Activated CD8-positive, alpha-beta memory T cell treated with anti-CD3 and anti-CD28 coated beads, Interleukin-2, amount 50 U/mL, for 24 hours (primary cell): ENCODE measurements around the gene PAGE2.
"Not testable (repeated sequence)": the region's sequence is repeated elsewhere in the genome, so short reads cannot be mapped to it uniquely, and the experiment has no call there.

Experiments
- DNase-seq: peaks from one replicate; pipeline ENCODE4 v3.0.0-alpha.2; 2020; ENCODE audit errors: extremely low read depth

PAGE2 gene, protein sequence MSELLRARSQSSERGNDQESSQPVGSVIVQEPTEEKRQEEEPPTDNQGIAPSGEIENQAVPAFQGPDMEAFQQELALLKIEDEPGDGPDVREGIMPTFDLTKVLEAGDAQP

DNA sequence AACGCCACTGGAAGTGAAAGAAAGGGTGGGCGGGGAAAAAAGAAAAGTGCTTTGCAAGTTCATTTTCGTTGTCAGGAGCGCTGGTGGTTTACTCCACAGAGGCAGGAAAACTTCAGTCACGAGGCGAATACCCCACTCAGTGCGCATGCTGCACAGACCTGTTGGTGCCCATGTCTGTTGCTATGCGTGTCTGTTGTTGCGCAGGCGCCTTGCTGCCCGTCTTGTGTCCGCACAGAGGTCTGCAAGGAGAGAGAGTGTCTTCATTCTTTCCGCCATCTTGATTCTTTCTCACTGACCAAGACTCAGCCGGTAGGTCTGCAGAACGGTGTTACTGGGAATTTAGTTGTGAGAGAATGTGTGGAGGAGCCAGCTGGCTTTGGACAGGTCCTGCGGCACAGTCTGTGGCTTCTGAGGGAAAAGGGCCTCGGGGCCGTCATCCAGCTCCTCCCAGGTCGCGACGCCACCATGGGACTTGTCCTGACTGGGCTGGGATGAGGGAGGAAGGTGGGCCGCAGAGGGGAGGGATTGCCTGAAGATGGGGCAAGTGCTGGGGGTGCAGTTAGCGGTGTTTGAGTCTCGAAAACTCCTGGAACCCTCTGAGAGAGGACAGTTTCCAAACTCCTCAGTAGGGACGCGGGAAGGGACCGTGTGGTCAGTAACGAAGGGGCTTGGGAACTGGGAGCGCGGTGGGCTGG is at the start of gene PAGE2:
TSS of gene PAGE2 (plus strand) at position 224 of the 695 bp plus-strand sequence. CDS start 1,003 bp downstream, outside the sequence.
- DNase-seq, result no peak

DNA sequence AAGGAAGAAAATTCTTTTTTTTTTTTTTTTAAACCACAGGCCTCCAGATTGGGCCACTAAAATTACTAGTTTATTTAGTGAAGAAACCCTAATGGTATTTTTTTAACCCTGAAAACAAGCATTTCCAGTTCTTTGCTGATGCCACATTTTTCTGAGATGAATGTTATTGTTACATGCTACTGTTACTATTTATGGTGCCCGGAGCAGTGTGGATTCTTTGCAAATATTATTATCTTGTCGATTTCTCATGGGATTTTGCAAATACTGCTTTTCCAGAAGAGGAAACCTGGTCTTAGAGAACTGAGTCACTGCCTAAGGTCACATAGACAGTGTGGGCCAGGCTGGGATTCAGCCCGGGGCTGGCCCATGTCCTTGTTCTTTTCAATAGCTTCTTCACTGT is 49.3 kb upstream of the PAGE2 start:
- DNase-seq, result no peak

DNA sequence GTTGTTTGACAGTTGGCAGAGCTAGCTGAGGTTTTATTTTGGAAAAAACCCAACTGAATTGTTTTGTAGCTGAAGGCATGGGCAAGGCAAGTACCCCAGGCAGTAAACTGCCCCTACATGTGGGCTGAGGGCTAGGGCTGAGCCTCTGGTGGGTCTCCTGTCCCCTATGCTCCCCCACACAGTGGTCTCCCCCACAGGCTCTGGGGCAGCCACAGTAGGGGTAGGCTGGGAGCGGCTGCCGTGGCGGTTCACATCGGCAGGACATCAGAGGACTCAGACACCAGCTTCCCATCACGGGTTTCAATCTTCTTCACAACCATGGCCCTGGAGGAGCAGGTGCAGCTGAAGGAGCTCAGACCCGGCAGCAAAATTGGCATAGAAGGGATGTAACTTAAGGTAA is 47.3 kb upstream of the PAGE2 start:
- no peak for DNase-seq

DNA sequence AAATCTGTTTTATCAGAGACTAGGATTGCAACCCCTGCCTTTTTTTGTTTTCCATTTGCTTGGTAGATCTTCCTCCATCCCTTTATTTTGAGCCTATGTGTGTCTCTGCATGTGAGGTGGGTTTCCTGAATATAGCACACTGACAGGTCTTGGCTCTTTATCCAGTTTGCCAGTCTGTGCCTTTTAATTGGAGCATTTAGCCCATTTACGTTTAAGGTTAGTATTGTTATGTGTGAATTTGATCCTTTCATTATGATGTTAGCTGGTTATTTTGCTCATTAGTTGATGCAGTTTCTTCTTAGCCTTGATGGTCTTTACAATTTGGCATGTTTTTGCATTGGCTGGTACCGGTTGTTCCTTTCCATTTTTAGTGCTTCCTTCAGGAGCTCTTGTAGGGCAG is 38.2 kb upstream of the PAGE2 start:
- not testable (repeated sequence) for DNase-seq

DNA sequence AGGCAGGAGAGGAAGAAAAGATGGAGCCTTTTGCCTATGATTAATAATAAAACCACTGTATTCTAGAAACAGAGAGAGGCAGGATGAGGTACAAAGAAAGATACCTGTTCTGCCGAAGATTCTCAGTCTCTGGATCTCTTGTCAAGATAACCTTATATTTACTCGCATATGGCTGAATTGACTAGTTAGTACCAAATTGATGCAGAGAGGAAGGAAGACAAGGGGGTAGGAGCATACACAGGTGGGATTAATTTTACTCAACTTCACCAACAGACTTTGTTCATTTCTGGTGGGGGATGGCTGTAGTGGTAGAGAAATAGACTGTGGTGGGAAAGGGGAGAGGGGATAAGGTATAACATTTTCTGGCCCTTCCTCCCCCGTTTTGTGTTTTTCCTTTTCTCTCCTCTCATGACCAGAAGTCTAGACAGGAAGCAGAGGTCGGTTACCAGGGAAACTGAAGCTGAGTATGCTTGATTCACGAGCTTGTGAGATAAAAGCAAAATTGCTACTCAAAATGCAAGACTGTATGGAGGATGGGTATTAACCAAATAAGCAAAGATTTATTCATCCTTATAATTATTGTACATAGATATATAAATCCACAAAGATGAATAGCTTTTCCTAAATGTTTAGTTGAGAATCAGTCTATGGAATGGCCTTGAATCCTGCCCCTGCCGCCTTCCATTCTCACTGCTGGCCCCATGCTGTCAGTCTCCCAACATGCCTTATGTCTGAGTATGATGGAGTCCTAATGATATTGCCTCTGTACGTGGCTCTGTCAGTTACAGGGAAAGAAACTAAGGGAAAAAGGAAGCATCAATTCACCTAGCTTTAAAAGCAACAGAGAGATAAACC is 31.8 kb upstream of the PAGE2 start:
- no peak for DNase-seq

DNA sequence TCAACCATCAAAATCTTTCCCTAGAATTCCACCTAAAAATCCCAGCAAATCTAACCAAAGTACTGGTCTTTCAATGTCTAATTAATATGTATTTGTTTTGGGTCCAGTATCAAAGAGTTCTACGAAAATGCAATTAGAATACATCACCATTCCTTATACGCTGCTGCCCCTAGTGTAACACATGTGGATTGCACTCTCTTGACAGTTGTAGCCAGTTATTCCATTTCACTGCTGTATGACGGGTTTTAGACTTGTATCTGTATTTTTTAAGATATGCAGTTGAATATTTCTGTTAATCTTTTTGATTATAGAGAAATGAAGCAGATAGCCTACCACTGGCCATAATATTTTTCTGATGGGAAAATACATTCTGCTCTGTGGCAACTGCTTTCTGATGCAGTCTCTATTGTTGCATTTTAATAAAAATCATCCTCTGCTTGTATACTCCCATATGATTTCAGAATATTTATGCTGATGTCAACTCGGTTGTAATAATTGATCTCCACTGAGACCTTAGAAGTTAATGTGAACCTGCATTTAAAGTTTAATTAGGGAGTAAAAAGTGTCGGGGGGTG is 31.1 kb upstream of the PAGE2 start:
- no peak for DNase-seq

DNA sequence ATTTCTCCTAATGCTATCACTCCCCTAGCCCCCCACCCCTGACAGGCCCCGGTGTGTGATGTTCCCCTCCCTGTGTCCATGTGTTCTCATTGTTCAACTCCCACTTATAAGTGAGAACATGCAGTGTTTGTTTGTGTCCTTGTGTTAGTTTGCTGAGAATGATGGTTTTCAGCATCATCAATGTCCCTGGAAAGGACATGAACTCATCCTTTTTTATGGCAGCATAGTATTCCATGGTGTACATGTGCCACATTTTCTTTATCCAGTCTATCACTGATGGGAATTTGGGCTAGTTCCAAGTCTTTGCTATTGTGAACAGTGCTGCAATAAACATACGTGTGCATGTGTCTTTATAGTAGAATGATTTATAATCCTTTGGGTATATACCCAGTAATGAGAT is 21.6 kb upstream of the PAGE2 start:
- DNase-seq, result not testable (repeated sequence)

DNA sequence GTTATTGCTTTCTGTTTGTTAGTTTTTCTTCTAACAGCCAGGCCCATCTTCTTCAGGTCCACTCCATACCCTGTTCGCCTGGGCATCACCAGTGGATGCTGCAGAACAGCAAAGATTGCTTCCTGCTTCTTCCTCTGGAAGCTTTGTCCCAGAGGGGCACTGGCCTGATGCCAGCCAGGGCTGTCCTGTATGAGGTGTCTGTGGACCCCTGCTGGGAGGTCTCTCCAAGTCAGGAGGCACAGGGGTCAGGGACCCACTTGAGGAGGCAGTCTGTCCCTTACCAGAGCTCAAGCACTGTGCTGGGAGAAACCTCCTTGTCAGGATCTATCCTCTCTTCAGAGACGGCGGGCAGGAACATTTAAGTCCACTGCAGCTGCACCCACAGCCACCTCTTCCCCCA is 16.5 kb upstream of the PAGE2 start:
- DNase-seq, result no peak

DNA sequence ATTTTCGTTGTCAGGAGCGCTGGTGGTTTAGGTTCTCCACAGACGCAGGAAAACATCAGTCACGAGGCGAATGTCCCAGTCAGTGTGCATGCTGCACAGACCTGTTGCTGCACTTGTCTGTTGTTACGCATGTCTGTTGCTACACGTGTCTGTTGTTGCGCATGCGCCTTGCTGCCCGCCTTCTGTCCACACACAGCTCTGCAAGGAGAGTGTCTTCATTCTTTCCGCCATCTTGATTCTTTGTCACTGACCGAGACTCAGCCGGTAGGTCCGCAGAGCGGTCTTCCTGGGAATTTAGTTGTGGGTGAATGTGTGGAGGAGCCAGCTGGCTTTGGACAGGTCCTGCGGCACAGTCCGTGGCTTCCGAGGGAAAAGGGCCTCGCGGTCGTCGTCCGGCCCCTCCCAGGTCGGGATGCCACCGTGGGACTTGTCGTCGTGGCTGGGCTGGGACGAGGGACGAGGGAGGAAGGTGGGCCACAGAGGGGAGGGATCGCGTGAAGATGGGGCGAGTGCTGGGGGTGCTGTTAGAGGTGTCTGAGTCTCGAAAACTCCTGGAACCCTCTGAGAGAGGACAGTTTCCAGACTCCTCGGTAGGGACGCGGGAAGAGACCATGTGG is 13.9 kb upstream of the PAGE2 start, which contains the start of gene PAGE2B:
TSS of gene PAGE2B (plus strand) at position 180 of the 617 bp plus-strand sequence. CDS start 1,012 bp downstream, outside the sequence.
- no peak for DNase-seq

DNA sequence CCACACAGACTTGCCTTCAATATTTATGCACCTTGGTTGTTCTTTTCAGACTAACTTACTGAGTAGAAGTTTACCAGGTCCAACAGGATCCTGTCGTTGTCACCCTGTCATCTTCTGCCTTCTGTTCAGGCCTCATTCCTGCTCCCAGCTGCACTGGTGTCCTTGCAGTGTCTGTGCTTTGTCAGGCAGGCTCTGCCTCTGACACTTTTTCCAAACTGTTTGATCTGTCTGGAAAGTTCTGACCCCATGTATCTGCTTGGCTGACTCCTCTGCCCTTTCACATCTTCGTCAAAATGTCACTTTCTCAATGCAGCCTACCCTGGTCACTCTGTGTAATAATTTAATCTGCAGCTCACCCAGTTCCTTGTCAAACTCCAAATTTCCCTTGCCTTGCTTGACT is 9.9 kb downstream of the PAGE2 start:
- no peak for DNase-seq

DNA sequence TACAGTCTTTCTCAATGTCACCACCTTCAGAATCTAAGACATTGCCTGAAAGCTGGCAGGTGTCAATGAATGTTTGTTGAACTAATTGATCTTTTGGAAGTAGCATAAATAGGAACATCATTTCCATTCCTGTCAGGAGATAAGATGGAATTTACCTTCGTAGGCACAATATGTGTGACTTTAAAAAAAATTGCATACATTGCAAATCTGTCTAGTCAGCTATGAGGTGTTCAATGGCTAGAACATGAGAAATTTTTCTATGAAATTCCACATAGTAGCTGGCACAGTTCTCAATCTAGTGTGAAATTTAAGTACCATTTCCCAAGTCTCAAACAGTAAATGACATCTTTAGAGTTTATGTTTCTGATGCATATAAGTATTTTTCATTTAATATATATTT is 10.3 kb downstream of the PAGE2 start:
- no peak for DNase-seq

DNA sequence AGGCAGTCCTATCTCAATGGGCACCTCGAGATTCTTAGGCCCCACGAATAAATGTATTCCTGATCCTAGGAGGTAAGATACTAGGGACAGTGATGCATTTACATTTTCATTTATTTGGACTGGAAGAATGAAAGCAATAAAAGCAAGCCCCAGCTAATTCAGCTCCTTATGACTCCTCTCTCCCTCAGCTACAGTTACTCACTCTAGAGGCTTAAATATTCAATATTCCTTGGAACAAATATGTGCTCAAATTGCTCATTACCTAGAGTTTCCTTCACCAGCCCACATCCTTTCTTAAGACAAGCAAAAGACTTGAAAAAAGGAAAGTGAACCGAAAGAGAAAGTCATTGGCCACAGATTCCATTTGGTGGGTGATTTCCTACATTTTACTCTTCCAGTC is 13.9 kb downstream of the PAGE2 start:
- no peak for DNase-seq

DNA sequence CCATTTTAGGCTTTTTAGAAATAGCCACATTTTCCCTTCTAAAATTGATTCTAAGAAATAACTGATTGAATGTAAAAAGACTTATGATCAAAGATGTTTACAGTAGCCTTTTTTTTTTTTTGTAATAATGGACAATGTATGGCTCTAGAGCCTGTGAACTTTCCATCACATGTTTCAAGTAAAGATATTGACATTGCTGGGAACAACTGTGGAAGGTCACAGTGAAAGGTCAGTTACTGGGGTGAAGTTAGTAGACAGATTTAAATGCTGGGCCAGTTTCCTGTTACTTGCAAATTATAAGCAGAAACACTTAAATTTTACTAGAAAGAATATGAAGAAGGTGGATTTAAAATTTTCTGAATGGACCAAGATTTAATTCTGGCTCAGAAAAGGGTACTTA is 18.4 kb downstream of the PAGE2 start:
- DNase-seq, result no peak

DNA sequence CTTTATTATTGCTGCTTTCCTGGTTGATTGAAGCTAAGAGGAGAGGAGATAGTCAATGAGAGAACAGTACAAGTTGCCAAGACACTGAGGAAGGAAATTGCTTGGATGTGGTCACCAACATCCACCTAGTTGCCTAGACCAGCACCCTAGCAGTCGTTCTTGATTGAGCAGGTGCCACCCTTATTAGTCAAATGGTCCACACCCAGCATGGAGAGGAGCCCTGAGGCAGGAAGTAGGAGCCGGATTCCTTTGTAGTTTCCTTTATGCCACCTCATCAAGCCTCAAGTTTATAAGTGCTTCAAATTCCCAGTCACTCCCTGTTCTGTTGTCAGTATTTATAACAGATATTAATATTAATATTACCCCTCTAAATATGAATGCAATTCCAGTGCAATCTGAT is 19.1 kb downstream of the PAGE2 start:
- no peak for DNase-seq

DNA sequence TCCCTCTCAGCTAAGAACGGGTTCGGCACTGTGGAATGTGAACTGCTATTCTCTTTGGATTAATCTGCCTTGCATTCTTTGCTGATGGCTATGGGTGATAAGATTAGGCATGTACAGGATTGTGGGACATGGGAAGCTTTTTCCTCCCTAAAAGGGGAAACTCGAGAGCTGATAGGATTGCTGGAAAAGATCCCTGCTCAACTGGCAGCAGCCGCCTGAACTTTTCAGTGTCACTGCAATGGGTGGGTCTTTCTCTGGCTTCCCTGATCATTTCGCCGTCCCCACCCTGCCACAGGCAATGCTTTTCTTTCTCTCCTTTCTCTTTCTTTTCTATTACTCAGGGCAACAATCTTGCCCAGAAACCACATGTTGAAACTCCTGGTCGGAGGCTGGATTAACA is 20.5 kb downstream of the PAGE2 start:
- no peak for DNase-seq

DNA sequence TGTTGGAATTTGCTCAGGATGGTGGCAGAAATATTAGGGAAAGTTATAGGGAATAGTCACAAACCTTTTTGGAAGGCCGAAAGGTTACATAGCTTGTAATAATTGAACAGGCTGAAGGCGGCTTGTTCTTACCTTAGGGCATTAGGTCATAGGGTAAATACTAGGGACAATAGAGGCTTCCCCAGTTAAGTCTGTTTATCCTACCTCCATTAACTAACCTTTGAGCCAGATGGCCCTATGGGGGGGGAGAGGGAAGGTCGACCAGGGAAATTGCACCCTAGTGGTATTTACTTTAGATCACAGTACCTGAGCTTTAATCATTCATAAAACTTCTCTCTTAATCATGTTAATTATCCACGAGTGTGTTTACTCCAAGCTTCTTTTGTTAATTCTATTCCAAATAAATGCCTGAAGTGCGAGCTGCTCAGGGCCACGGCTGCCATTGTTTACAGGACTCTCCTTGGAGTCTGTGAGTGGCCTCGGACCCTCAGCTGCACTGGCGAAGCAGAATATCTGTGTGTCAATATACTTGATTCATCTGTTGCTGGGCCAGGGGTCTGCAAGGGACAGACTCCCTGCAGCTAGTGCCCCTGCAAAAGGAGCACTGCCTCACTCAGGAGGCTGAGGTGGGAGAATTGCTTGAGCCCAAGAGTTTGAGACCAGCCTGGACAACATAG is 22.9 kb downstream of the PAGE2 start:
- no peak for DNase-seq

DNA sequence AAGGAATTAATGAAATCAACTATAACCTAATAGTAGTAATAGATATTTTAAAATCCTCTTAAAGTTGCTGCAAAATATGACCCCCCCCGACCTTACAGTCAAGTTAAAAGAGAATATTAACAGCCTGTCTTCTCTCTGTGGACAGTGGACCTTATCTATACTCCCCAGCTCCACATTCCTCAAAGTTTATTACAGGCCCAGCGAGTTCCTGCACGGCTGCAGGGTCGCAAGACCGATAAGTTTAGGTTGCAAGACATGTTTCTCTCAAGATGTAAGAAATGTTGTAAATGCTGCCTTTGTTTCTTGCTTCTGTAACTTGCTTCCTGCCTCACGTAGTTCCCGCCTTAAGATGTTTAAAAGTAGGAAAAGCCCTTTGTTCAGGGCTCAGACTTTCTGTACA is 27.8 kb downstream of the PAGE2 start:
- DNase-seq, result not testable (repeated sequence)

DNA sequence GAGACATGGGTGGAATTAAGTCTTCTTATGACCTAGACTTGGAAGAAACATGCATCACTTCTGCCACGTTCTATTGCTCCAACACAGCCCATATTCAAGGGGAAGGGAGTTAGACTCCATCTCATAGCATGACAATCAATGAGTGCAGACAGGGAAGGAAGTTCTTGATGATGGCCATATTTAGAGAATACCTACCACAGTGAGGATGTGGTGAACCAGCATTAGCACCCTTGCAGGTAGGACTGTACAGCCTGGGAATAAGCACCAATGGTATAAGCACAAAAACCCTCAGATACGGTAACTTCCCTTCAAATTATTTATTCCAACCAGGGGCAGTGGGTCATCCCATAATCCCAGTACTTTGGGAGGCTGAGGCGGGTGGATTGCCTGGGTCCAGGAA is 29.8 kb downstream of the PAGE2 start:
- no peak for DNase-seq

DNA sequence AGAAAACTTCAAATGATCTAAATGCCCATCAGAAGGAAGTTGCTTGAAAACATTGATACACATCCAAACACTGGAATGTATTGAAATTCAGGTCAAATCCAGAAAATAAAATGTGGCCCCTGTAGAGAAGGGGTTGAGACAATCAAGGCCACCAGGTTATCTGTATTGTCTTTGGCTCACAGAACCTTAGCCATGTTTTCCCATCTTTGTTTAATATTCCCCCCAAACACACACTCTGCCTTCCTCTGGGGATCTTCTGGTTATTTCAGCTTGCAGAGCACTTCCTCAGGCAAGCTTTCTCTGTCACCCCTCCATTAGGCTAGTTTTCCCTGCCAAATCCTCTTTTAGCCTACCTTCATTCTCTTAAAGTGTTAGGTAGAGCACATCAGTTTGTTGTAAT is 30.5 kb downstream of the PAGE2 start:
- no peak for DNase-seq

DNA sequence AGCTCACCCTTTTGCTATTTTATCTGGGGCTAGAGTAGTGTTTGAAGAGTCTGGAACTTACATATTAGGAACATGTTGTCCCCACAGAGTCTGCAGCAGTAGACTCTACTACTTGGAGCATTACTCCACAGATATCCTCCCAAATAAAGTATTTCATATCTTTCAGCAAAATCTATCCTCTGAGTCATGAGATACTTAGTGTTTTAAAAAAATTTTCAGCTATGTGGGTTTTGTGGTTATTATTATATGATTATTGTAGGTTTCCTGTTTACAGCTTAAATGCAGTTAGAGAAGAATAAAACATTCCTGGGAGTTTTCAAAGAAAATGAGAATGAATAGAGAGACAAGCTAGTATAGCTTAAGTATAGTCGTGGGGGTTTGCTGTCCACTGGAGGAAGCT is 30.9 kb downstream of the PAGE2 start:
- no peak for DNase-seq

DNA sequence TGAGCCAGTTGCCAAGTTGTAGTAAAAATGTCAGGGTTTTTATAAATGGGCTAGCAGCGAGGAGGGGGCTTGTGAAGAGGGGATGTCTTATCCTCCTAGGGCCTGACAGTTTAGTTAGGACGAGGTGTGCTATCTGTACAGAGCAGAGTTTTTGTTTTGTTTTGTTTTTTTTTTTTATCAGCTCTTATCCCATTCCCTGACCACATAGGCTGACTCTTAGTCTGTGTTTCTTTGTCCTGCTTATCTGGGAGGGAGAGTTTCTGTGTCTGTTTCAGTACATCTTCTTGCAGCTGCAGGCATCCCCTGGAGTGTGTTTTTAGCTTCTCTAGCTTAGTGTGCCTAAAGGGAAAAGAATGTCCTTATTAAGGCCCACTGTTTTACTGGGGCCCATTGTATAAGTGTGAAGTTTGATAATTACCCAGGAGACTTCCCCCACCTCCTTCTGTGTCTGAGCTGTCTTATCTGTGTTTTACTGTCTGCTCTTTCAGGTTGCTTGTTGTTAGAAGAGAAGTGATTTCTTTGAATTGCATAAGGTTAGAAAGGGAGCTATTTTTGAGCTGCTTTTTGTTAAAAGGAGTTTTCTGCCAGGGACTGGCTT is 32.0 kb downstream of the PAGE2 start:
- DNase-seq, result no peak
